Sigmoid colon (tissue), 4 donors: ENCODE results near the gene RRP1B.
A peak's percentile ranks its signal among the peaks of the same experiment; 100 is the strongest.

ENCODE experiments used
- POLR2AphosphoS5 ChIP-seq, 4 donors: sonication (generic); formaldehyde crosslinking; IDR thresholded peaks; one replicate each; pipeline ENCODE4 v1.6.1; 2017; ENCODE audit warnings: antibody characterized with exemption in 4 of 4
- TF ChIP-seq, protein P1 (sequence below), 4 experiments: fragments of 450-650 bp in 3 of 4; fragments of 200-600 bp in 1 of 4; IDR thresholded peaks; one replicate each; pipeline ENCODE4 v1.5.1; 2016 to 2019; ENCODE audit warnings: antibody characterized with exemption in 4 of 4, mild to moderate bottlenecking in 3 of 4, moderate library complexity in 2 of 4

GRCh38 chr21:43611598-43612369, 47.6 kb upstream of the RRP1B start:
- TF ChIP-seq, protein P1, sequence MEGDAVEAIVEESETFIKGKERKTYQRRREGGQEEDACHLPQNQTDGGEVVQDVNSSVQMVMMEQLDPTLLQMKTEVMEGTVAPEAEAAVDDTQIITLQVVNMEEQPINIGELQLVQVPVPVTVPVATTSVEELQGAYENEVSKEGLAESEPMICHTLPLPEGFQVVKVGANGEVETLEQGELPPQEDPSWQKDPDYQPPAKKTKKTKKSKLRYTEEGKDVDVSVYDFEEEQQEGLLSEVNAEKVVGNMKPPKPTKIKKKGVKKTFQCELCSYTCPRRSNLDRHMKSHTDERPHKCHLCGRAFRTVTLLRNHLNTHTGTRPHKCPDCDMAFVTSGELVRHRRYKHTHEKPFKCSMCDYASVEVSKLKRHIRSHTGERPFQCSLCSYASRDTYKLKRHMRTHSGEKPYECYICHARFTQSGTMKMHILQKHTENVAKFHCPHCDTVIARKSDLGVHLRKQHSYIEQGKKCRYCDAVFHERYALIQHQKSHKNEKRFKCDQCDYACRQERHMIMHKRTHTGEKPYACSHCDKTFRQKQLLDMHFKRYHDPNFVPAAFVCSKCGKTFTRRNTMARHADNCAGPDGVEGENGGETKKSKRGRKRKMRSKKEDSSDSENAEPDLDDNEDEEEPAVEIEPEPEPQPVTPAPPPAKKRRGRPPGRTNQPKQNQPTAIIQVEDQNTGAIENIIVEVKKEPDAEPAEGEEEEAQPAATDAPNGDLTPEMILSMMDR (IDR thresholded peaks at IDR 0.05): peak; percentile 33 to 78 (median 66)
- TF ChIP-seq POLR2AphosphoS5 (IDR thresholded peaks at IDR 0.05): no peak
